Neuron (in vitro differentiated cells): Measurements from ENCODE around the gene TBL3.
"Not testable (repeated sequence)": the region's sequence is repeated elsewhere in the genome, so short reads cannot be mapped to it uniquely, and the experiment has no call there.

Experiments
- H2AFZ ChIP-seq: one replicate; pipeline ENCODE4 v1.6.1; 2013; ENCODE audit warnings: low read depth, mild to moderate bottlenecking, inconsistent platforms, low read length, moderate library complexity
- H3K27me3 ChIP-seq: one replicate; pipeline ENCODE4 v1.6.1; 2013; ENCODE audit warnings: low read length; ENCODE audit not compliant: insufficient read depth
- H3K36me3 ChIP-seq: one replicate; pipeline ENCODE4 v1.6.1; 2013; ENCODE audit warnings: low read length; ENCODE audit not compliant: insufficient read depth
- H3K4me1 ChIP-seq: one replicate; pipeline ENCODE4 v1.6.1; 2013; ENCODE audit warnings: low read length; ENCODE audit not compliant: insufficient read depth
- H3K4me3 ChIP-seq: 2 replicates; pipeline ENCODE4 v1.5.1; 2013; ENCODE audit warnings: mild to moderate bottlenecking, low read length, moderate library complexity
- H3K9me3 ChIP-seq: one replicate; pipeline ENCODE4 v1.6.1; 2013; ENCODE audit warnings: low read length

TBL3 gene

GRCh38 chr16:1938910-1939309 is 32.9 kb upstream of the TBL3 start:
- H3K27me3 ChIP-seq: no peaks in the 10 kb centered on the region
- no peaks in the 10 kb centered on the region for H3K9me3 ChIP-seq
- H2AFZ ChIP-seq: no peak overlapping the region
- peaks cover 20% of the 10 kb centered on the region for H3K36me3 ChIP-seq
- peaks cover 8% of the 10 kb centered on the region for H3K4me1 ChIP-seq
- H3K4me3 ChIP-seq: no peak overlapping the region

GRCh38 chr16:1939833-1940232 is 32.0 kb upstream of the TBL3 start:
- peaks cover 20% of the 10 kb centered on the region for H3K36me3 ChIP-seq
- H3K4me3 ChIP-seq, H3K4me1 ChIP-seq, H2AFZ ChIP-seq, H3K27me3 ChIP-seq, H3K9me3 ChIP-seq: not testable (repeated sequence)

- peaks cover 20% of the 10 kb centered on the region for H3K36me3 ChIP-seq
- no peaks in the 10 kb centered on the region for H3K27me3 ChIP-seq
- no peaks in the 10 kb centered on the region for H3K9me3 ChIP-seq
- no peak overlapping the region for H2AFZ ChIP-seq
- H3K4me3 ChIP-seq: no peak overlapping the region
- peaks cover 8% of the 10 kb centered on the region for H3K4me1 ChIP-seq
Observed at GRCh38 chr16:1940273-1941161, 31.3 kb upstream of the TBL3 start.

- H3K9me3 ChIP-seq: no peaks in the 10 kb centered on the region
- no peaks in the 10 kb centered on the region for H3K27me3 ChIP-seq
- H3K4me1 ChIP-seq: peaks cover 8% of the 10 kb centered on the region
- peak overlapping the region; percentile 83 for H3K4me3 ChIP-seq
- peaks cover 20% of the 10 kb centered on the region for H3K36me3 ChIP-seq
- no peak overlapping the region for H2AFZ ChIP-seq
Observed at GRCh38 chr16:1941162-1942046, 30.4 kb upstream of the TBL3 start.

- Histone ChIP-seq H2AFZ (no peak overlapping the region), H3K4me3 (peak overlapping the region; percentile 83), H3K4me1 (peaks cover 8% of the 10 kb centered on the region), H3K9me3 (no peaks in the 10 kb centered on the region), H3K27me3 (no peaks in the 10 kb centered on the region), H3K36me3 (peaks cover 20% of the 10 kb centered on the region)
Observed at GRCh38 chr16:1942047-1942809, 29.6 kb upstream of the TBL3 start.

- H3K27me3 ChIP-seq: no peaks in the 10 kb centered on the region
- peak within 1 kb of the TSS; percentile 83 for H3K4me3 ChIP-seq
- H2AFZ ChIP-seq: peak within 1 kb of the TSS; percentile 44
- no peaks in the 10 kb centered on the region for H3K9me3 ChIP-seq
- peaks cover 8% of the 10 kb centered on the region for H3K4me1 ChIP-seq
- peaks cover 19% of the 10 kb centered on the region for H3K36me3 ChIP-seq
Observed at GRCh38 chr16:1942810-1943726, 28.8 kb upstream of the TBL3 start, which contains the start of gene MSRB1. Gene MSRB1, minus strand, starts transcription at chr16:1943199. Its CDS starts 43 bp downstream, at chr16:1943156.

- no peak overlapping the region for H3K4me3 ChIP-seq
- H3K27me3 ChIP-seq: no peaks in the 10 kb centered on the region
- no peaks in the 10 kb centered on the region for H3K9me3 ChIP-seq
- H3K36me3 ChIP-seq: peaks cover 5% of the 10 kb centered on the region
- peaks cover 8% of the 10 kb centered on the region for H3K4me1 ChIP-seq
- no peak overlapping the region for H2AFZ ChIP-seq
Observed at GRCh38 chr16:1944612-1945199, 27.1 kb upstream of the TBL3 start.

- H3K36me3 ChIP-seq: no peaks in the 10 kb centered on the region
- H2AFZ ChIP-seq: no peak overlapping the region
- no peaks in the 10 kb centered on the region for H3K9me3 ChIP-seq
- no peaks in the 10 kb centered on the region for H3K27me3 ChIP-seq
- H3K4me3 ChIP-seq: no peak overlapping the region
- H3K4me1 ChIP-seq: peaks cover 8% of the 10 kb centered on the region
Observed at GRCh38 chr16:1945559-1946391, 26.1 kb upstream of the TBL3 start.

- H3K36me3 ChIP-seq: no peaks in the 10 kb centered on the region
- no peaks in the 10 kb centered on the region for H3K27me3 ChIP-seq
- H3K4me1 ChIP-seq: peaks cover 7% of the 10 kb centered on the region
- H3K4me3 ChIP-seq: no peak overlapping the region
- no peaks in the 10 kb centered on the region for H3K9me3 ChIP-seq
- H2AFZ ChIP-seq: no peak overlapping the region
Observed at GRCh38 chr16:1946495-1947368, 25.1 kb upstream of the TBL3 start.

- H3K9me3 ChIP-seq: no peaks in the 10 kb centered on the region
- H3K27me3 ChIP-seq: no peaks in the 10 kb centered on the region
- H3K4me1 ChIP-seq: peaks cover 2% of the 10 kb centered on the region
- no peaks in the 10 kb centered on the region for H3K36me3 ChIP-seq
- no peak overlapping the region for H3K4me3 ChIP-seq
- H2AFZ ChIP-seq: no peak overlapping the region
Observed at GRCh38 chr16:1947369-1947670, 24.5 kb upstream of the TBL3 start.

- Histone ChIP-seq H3K27me3 (no peaks in the 10 kb centered on the region), H3K4me1 (no peaks in the 10 kb centered on the region), H3K36me3 (no peaks in the 10 kb centered on the region), H2AFZ (no peak overlapping the region), H3K9me3 (no peaks in the 10 kb centered on the region), H3K4me3 (no peak overlapping the region)
Observed at GRCh38 chr16:1949507-1949906, 22.3 kb upstream of the TBL3 start.
